Activated naive CD4-positive, alpha-beta T cell treated with anti-CD3 and anti-CD28 coated beads, Interleukin-2, amount 50 U/mL, for 72 hours (primary cell): ENCODE measurements around the gene FAM25A. TPM values are rescaled to one million over a fixed set of nuclear protein-coding genes. Genes with fewer than 3 reads are reported as not detected.
A peak's percentile ranks its signal among the peaks of the same experiment; 100 is the strongest.
"Not testable (repeated sequence)": the region's sequence is repeated elsewhere in the genome, so short reads cannot be mapped to it uniquely, and the experiment has no call there.

Source experiments
- ATAC-seq, 2 donors: fragments of 150-1000 bp; cut with Tn5 transposase; 2 replicates each; pipeline ENCODE4 v1.10.0; 2021; ENCODE audit warnings: mild to moderate bottlenecking in 2 of 2, moderate library complexity in 2 of 2
- DNase-seq, 2 donors: peaks; one replicate each; pipeline ENCODE4 v3.0.0; 2021 to 2022; ENCODE audit warnings: low spot score in 2 of 2
- H3K27ac Mint-ChIP-seq, 2 donors: one replicate each; pipeline ENCODE4 v1.8.0; 2022; ENCODE audit warnings: mild to moderate bottlenecking in 2 of 2, mixed read lengths in 2 of 2
- H3K36me3 Mint-ChIP-seq, 2 donors: one replicate each; pipeline ENCODE4 v1.8.0; 2022; ENCODE audit warnings: mixed read lengths in 2 of 2
- H3K9me3 Mint-ChIP-seq, 2 donors: one replicate each; pipeline ENCODE4 v1.8.0; 2022; ENCODE audit warnings: mixed read lengths in 2 of 2
- total RNA-seq, 2 donors: library from RNA; stranded (reverse); gene quantifications; one replicate each; pipeline ENCODE4 v1.2.3, GENCODE V29; 2022

The FAM25A gene
- not detected for total RNA-seq

- not testable (repeated sequence) for H3K27ac Mint-ChIP-seq, ATAC-seq, H3K9me3 Mint-ChIP-seq, DNase-seq, H3K36me3 Mint-ChIP-seq
Observed at GRCh38 chr10:87020056-87020455, at the start of gene FAM25A. TSS of gene FAM25A (plus strand) at chr10:87020294. CDS start at chr10:87020325, 31 bp downstream.

GRCh38 chr10:86970982-86971231 is 49.2 kb upstream of the FAM25A start:
- no peak for ATAC-seq
- H3K27ac Mint-ChIP-seq: peak overlapping the region; percentile 46 to 68
- H3K36me3 Mint-ChIP-seq: no peaks in the 10 kb centered on the region
- no peak for DNase-seq
- H3K9me3 Mint-ChIP-seq: no peaks in the 10 kb centered on the region

DNA sequence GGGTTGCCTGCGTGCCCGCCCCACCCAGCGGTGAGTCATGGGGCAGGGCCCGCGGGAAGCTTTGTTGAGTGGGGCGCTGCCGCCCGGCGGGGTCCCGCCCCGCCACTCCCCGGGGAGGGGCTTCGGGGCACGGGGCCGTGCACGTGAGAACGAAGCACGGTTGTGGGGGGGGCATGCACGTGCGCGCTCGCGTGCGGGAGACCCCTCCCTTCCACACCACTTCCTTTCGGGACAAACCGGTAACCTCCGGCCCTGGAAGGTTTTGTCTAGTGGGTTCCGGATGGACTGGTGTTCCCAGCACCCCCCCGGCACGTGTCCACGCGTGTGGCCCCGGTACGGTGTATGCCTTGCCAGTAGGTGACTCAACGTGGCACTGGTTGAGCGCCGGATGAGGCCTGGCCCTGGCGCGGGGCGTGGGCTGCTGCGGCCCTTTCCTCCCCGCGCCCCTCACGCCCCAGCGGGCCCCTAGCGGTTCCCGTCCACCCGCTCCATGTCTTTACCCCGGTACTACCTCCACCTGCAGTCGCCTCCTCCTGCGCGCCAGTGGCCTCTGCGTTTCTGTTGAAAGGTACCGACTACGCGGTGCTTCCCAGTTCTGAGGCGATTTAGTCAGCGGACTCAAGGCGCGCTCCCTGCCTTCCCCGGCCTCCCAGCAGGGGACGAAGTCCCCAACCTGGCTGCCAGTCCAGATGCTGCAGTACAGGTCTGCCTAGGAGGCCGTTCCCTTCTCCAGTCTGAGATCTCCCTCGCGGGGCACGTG is 48.7 kb upstream of the FAM25A start:
- Mint-ChIP-seq H3K27ac (peak overlapping the region; percentile 46 to 85), H3K36me3 (no peaks in the 10 kb centered on the region), H3K9me3 (no peaks in the 10 kb centered on the region)
- ATAC-seq (peak; percentile 85 to 91), DNase-seq (peak; percentile 82 to 85)

DNA sequence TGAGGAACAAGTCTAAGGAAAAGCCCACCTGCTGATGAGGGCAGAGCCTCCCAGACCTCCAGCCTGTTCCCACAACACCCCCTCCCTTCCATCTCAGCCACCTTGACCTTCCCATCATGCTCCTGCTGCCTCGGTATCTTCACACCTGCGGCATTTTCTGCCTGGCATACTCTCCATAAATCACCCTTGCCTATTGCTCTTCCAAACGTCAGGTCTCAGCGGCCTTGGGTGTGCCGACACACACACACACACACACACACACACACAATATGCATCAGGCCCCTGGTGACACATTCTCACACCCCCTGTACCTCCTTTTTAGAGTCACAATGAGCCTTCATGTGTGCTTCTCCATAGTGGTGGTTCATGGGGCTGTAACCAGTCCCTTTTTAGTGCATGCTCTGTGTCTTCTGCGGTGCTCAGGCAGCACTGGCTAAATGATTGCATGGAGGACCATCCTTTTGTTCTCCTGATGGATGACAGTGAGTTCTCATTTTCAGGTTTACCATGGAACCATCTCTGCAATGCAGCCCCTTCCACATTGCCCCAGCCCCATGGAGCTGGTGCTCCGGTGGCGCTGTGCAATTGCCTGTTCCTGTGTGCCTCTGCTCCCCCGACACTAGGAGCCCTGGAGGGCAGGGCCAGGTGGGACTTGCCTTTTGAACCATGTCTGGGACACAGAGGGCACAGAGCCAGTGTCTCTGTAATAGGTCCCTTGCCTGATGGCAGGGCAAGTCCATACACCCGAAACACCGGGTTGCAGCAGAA is 47.3 kb upstream of the FAM25A start:
- ATAC-seq (no peak), DNase-seq (no peak)
- Mint-ChIP-seq H3K27ac (no peak overlapping the region), H3K9me3 (no peaks in the 10 kb centered on the region), H3K36me3 (no peaks in the 10 kb centered on the region)

GRCh38 chr10:86974484-86974883 is 45.6 kb upstream of the FAM25A start:
- H3K36me3 Mint-ChIP-seq: no peaks in the 10 kb centered on the region
- no peak for DNase-seq
- ATAC-seq: no peak
- H3K27ac Mint-ChIP-seq: no peak overlapping the region
- H3K9me3 Mint-ChIP-seq: no peaks in the 10 kb centered on the region

DNA sequence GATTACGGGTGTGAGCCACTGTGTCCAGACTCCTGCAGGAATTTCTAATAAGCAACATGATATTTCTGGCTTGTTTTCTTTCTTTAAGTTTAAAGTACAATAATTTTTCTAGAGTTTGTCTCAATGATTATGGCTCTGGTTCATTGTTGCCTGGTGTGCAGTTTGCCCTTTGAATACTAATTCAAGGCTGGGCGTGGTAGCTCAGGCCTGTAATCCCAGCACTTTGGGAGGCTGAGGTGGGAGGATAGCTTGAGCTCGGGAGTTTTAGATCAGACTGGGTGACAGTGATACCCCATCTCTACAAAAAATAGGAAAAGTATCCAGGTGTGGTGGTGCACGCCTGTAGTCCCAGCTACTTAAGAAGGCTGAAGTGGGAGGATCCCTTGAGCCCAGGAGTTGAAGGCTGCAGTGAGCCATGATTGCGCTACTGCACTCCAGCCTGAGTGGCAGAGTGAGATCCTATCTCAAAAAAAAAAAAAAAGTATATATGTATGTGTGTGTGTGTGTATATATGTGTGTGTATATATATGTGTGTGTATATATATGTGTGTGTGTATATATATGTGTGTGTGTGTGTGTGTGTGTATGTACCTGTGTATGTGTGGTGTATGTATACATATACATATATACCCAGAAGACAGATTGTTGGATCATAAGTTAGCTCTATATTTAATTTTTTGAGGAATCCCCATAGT is 43.6 kb upstream of the FAM25A start:
- no peaks in the 10 kb centered on the region for H3K36me3 Mint-ChIP-seq
- DNase-seq: no peak
- no peak for ATAC-seq
- H3K9me3 Mint-ChIP-seq: no peaks in the 10 kb centered on the region
- no peak overlapping the region for H3K27ac Mint-ChIP-seq

GRCh38 chr10:86978457-86978856 is 41.6 kb upstream of the FAM25A start:
- DNase-seq, H3K27ac Mint-ChIP-seq, H3K9me3 Mint-ChIP-seq, ATAC-seq, H3K36me3 Mint-ChIP-seq: not testable (repeated sequence)

GRCh38 chr10:86979296-86979818 is 40.7 kb upstream of the FAM25A start:
- DNase-seq (no peak), ATAC-seq (no peak)
- Mint-ChIP-seq H3K27ac (no peak overlapping the region), H3K9me3 (no peaks in the 10 kb centered on the region), H3K36me3 (no peaks in the 10 kb centered on the region)

DNA sequence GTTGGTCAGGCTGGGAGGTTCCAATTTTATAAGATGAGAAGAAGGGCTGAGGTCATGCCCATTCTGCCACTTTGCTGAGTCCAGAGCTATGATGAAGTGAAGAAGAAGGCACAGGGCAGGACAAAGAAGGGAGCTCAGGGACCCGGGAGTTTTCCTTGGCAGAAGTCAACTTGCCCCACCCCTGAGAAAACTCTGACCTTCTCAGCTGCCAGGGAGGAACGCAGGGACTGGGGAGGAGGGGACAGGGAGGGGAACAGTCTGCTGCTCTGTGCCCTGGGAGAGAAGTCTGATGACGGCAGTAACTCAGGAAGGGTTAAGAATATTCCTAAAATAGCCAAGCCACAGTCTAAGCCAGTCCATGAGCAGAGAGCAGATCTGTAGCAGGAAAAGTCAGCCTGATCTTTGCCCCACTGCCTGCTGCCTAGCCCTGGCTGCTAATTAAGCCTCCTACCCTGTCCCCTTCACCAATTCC is 40.1 kb upstream of the FAM25A start:
- ATAC-seq: no peak
- no peak overlapping the region for H3K27ac Mint-ChIP-seq
- H3K36me3 Mint-ChIP-seq: no peaks in the 10 kb centered on the region
- DNase-seq: no peak
- H3K9me3 Mint-ChIP-seq: no peaks in the 10 kb centered on the region

- H3K27ac Mint-ChIP-seq, DNase-seq, H3K36me3 Mint-ChIP-seq, ATAC-seq, H3K9me3 Mint-ChIP-seq: not testable (repeated sequence)
Observed at GRCh38 chr10:86981020-86981419, 39.1 kb upstream of the FAM25A start.

DNA sequence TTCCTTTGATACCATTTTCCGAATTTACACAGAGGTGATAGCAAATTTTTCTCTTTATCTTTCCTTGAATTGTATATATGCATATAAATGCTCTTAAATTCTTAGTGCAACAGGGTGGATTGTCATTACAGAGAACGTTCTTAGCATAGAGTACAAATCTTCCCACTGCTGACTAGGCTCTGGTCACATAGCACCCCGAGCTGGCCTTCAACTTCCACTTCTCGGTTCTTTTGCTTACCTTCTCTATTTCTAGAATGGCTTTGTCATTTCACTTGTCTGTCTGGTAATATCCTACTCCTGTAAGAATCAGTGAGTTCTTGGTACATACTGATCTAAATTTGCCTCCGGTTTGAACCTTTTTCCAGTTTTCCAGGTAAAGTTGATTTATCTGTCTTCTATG is 38.4 kb upstream of the FAM25A start:
- DNase-seq (no peak), ATAC-seq (no peak)
- Mint-ChIP-seq H3K36me3 (no peaks in the 10 kb centered on the region), H3K9me3 (no peaks in the 10 kb centered on the region), H3K27ac (no peak overlapping the region)

GRCh38 chr10:86984498-86984897 is 35.6 kb upstream of the FAM25A start:
- ATAC-seq, H3K36me3 Mint-ChIP-seq, H3K27ac Mint-ChIP-seq, DNase-seq, H3K9me3 Mint-ChIP-seq: not testable (repeated sequence)

- DNase-seq (no peak), ATAC-seq (no peak)
- Mint-ChIP-seq H3K27ac (no peak overlapping the region), H3K9me3 (no peaks in the 10 kb centered on the region), H3K36me3 (no peaks in the 10 kb centered on the region)
Observed at GRCh38 chr10:86988520-86988919, 31.6 kb upstream of the FAM25A start.

- H3K9me3 Mint-ChIP-seq, DNase-seq, H3K36me3 Mint-ChIP-seq, ATAC-seq, H3K27ac Mint-ChIP-seq: not testable (repeated sequence)
Observed at GRCh38 chr10:86991362-86991761, 28.7 kb upstream of the FAM25A start.

DNA sequence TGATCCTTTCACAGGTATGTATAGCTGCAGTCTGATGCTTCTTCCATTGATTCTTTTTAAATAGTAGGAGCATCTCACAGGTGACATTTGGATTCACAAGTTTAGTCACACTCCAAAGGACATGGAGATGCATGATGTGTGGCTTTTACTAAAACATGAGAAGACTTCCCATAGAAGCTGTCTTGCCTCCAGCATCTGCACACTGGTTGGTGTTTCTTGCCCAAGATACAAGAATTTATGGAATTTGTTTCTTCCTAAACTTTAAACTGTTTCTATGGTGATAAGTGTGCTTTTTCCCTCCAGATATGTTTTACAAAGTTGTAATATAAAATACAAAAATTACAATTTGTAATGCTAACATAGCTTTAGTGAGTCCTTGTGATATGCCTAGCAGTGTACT is 27.6 kb upstream of the FAM25A start:
- DNase-seq (no peak), ATAC-seq (no peak)
- Mint-ChIP-seq H3K9me3 (no peaks in the 10 kb centered on the region), H3K27ac (no peak overlapping the region), H3K36me3 (no peaks in the 10 kb centered on the region)

- no peaks in the 10 kb centered on the region for H3K9me3 Mint-ChIP-seq
- DNase-seq: no peak
- H3K36me3 Mint-ChIP-seq: no peaks in the 10 kb centered on the region
- no peak for ATAC-seq
- no peak overlapping the region for H3K27ac Mint-ChIP-seq
Observed at GRCh38 chr10:86992929-86993328, 27.2 kb upstream of the FAM25A start.

GRCh38 chr10:86999802-87000403 is 20.2 kb upstream of the FAM25A start:
- not testable (repeated sequence) for ATAC-seq, DNase-seq, H3K36me3 Mint-ChIP-seq, H3K27ac Mint-ChIP-seq, H3K9me3 Mint-ChIP-seq
